ENCODE results near the gene CNIH1. TPM values are rescaled to one million over a fixed set of nuclear protein-coding genes. Genes with fewer than 3 reads are reported as not detected.
"Not testable (repeated sequence)": the region's sequence is repeated elsewhere in the genome, so short reads cannot be mapped to it uniquely, and the experiment has no call there.

Gene CNIH1
- total RNA-seq, 1 donor from 2014 or later, result 92.9 TPM

- DNase-seq (ENCODE audit: low spot score), result no peak
These were observed 12.6 kb downstream of the CNIH1 start for GRCh38 chr14:54428527-54428926.

- no peak for DNase-seq (ENCODE audit: low spot score)
These were observed 13.3 kb downstream of the CNIH1 start for GRCh38 chr14:54427871-54428270.

GRCh38 chr14:54425537-54426274 lies 15.5 kb downstream of the CNIH1 start:
- no peak for DNase-seq (ENCODE audit: low spot score)

- DNase-seq (ENCODE audit: low spot score), result no peak
These were observed 16.1 kb downstream of the CNIH1 start for GRCh38 chr14:54425068-54425467.

GRCh38 chr14:54424479-54424901 lies 16.7 kb downstream of the CNIH1 start:
- no peak for DNase-seq (ENCODE audit: low spot score)

GRCh38 chr14:54423991-54424390 lies 17.2 kb downstream of the CNIH1 start:
- DNase-seq (ENCODE audit: low spot score), result no peak

- no peak for DNase-seq (ENCODE audit: low spot score)
These were observed 20.6 kb downstream of the CNIH1 start for GRCh38 chr14:54420478-54421142.

- no peak for DNase-seq (ENCODE audit: low spot score)
These were observed 29.8 kb downstream of the CNIH1 start for GRCh38 chr14:54411371-54411770.

- no peak for DNase-seq (ENCODE audit: low spot score)
These were observed 31.0 kb downstream of the CNIH1 start for GRCh38 chr14:54410215-54410614.

- not testable (repeated sequence) for DNase-seq (ENCODE audit: low spot score)
These were observed 37.7 kb downstream of the CNIH1 start for GRCh38 chr14:54403401-54404005.

- no peak for DNase-seq (ENCODE audit: low spot score)
These were observed 41.6 kb downstream of the CNIH1 start for GRCh38 chr14:54399560-54399959.

- DNase-seq (ENCODE audit: low spot score), result peak; percentile 98
These were observed 44.5 kb downstream of the CNIH1 start, which contains the start of gene CDKN3 for GRCh38 chr14:54396493-54397335. CDKN3 (plus strand) TSS chr14:54397007; CDS start chr14:54397069, 62 bp downstream.

- no peak for DNase-seq (ENCODE audit: low spot score)
These were observed 45.0 kb downstream of the CNIH1 start for GRCh38 chr14:54396183-54396492.

- DNase-seq (ENCODE audit: low spot score), result no peak
These were observed 45.5 kb downstream of the CNIH1 start for GRCh38 chr14:54395716-54396115.

GRCh38 chr14:54395284-54395683 lies 45.9 kb downstream of the CNIH1 start:
- no peak for DNase-seq (ENCODE audit: low spot score)

- DNase-seq (ENCODE audit: low spot score), result no peak
These were observed 46.6 kb downstream of the CNIH1 start for GRCh38 chr14:54394596-54394995.

GRCh38 chr14:54392986-54393884 lies 47.9 kb downstream of the CNIH1 start:
- DNase-seq (ENCODE audit: low spot score), result not testable (repeated sequence)

- DNase-seq (ENCODE audit: low spot score), result no peak
These were observed 48.9 kb downstream of the CNIH1 start for GRCh38 chr14:54392131-54392859.

- DNase-seq (ENCODE audit: low spot score), result no peak
These were observed 53.8 kb downstream of the CNIH1 start for GRCh38 chr14:54387328-54387727.

GRCh38 chr14:54385556-54385955 lies 55.6 kb downstream of the CNIH1 start:
- no peak for DNase-seq (ENCODE audit: low spot score)

Data from ureter (tissue), 1 donor.